ENCODE measurements around the gene DOCK7.

GRCh38 chr1:62652387-62652786, 35.8 kb downstream of the DOCK7 start:
- TF ChIP-seq CTCF (IDR thresholded peaks at IDR 0.05) (no peak), POLR2A (IDR thresholded peaks at IDR 0.05) (no peak)
